ENCODE measurements around the gene BMPR1A. TPM values are rescaled to one million over a fixed set of nuclear protein-coding genes. Genes with fewer than 3 reads are reported as not detected.

BMPR1A gene
- total and polyA plus RNA-seq, 9 of the 15 experiments (the other 6 are each of a cell fraction or from before 2014, with no cell fraction given), result 1.6 to 17.5 (median 9.1) TPM

- TF ChIP-seq, protein P1, sequence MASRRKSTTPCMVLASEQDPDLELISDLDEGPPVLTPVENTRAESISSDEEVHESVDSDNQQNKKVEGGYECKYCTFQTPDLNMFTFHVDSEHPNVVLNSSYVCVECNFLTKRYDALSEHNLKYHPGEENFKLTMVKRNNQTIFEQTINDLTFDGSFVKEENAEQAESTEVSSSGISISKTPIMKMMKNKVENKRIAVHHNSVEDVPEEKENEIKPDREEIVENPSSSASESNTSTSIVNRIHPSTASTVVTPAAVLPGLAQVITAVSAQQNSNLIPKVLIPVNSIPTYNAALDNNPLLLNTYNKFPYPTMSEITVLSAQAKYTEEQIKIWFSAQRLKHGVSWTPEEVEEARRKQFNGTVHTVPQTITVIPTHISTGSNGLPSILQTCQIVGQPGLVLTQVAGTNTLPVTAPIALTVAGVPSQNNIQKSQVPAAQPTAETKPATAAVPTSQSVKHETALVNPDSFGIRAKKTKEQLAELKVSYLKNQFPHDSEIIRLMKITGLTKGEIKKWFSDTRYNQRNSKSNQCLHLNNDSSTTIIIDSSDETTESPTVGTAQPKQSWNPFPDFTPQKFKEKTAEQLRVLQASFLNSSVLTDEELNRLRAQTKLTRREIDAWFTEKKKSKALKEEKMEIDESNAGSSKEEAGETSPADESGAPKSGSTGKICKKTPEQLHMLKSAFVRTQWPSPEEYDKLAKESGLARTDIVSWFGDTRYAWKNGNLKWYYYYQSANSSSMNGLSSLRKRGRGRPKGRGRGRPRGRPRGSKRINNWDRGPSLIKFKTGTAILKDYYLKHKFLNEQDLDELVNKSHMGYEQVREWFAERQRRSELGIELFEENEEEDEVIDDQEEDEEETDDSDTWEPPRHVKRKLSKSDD (conservative IDR thresholded peaks at IDR 0.05; ENCODE audit: low read length), result no peak
- TF ChIP-seq CBFB (CRISPR knock-in tag; IDR thresholded peaks at IDR 0.05), result no peak
- TF ChIP-seq PCBP2 (IDR thresholded peaks at IDR 0.05; ENCODE audit: low read depth, low read length, poor library complexity, severe bottlenecking), result no peak
- no peak for TF ChIP-seq YBX1 (IDR thresholded peaks at IDR 0.05)
- no peak for TF ChIP-seq ZNF586 (CRISPR knock-in tag; conservative IDR thresholded peaks at IDR 0.05)
- TF ChIP-seq RCOR1 (IDR thresholded peaks at IDR 0.05; ENCODE audit: borderline replicate concordance in 1 of 2, low read depth in 2 of 2, low read length in 2 of 2), result peak in 1 of 2 experiments; percentile 62; a peak in 1 of 4 replicates
- no peak for TF ChIP-seq SIN3A (IDR thresholded peaks at IDR 0.05; ENCODE audit: borderline replicate concordance in 2 of 2, control insufficient read depth in 1 of 2, low read depth in 2 of 2, low read length in 2 of 2)
- TF ChIP-seq ZNF124 (CRISPR knock-in tag; IDR thresholded peaks at IDR 0.05), result no peak
- no peak for TF ChIP-seq MEF2A (IDR thresholded peaks at IDR 0.05; ENCODE audit: control insufficient read depth, low read depth, low read length)
- no peak for TF ChIP-seq ZC3H8 (IDR thresholded peaks at IDR 0.05)
- no peak for TF ChIP-seq MAFF (IDR thresholded peaks at IDR 0.05; ENCODE audit: low read length)
- no peak for TF ChIP-seq TRIM28 (IDR thresholded peaks at IDR 0.05)
- no peak for TF ChIP-seq CREB1 (IDR thresholded peaks at IDR 0.05)
- TF ChIP-seq CREB1 (CRISPR knock-in tag; IDR thresholded peaks at IDR 0.05), result no peak
- TF ChIP-seq RB1 (IDR thresholded peaks at IDR 0.05; ENCODE audit: low read depth), result no peak
- TF ChIP-seq, protein P2, sequence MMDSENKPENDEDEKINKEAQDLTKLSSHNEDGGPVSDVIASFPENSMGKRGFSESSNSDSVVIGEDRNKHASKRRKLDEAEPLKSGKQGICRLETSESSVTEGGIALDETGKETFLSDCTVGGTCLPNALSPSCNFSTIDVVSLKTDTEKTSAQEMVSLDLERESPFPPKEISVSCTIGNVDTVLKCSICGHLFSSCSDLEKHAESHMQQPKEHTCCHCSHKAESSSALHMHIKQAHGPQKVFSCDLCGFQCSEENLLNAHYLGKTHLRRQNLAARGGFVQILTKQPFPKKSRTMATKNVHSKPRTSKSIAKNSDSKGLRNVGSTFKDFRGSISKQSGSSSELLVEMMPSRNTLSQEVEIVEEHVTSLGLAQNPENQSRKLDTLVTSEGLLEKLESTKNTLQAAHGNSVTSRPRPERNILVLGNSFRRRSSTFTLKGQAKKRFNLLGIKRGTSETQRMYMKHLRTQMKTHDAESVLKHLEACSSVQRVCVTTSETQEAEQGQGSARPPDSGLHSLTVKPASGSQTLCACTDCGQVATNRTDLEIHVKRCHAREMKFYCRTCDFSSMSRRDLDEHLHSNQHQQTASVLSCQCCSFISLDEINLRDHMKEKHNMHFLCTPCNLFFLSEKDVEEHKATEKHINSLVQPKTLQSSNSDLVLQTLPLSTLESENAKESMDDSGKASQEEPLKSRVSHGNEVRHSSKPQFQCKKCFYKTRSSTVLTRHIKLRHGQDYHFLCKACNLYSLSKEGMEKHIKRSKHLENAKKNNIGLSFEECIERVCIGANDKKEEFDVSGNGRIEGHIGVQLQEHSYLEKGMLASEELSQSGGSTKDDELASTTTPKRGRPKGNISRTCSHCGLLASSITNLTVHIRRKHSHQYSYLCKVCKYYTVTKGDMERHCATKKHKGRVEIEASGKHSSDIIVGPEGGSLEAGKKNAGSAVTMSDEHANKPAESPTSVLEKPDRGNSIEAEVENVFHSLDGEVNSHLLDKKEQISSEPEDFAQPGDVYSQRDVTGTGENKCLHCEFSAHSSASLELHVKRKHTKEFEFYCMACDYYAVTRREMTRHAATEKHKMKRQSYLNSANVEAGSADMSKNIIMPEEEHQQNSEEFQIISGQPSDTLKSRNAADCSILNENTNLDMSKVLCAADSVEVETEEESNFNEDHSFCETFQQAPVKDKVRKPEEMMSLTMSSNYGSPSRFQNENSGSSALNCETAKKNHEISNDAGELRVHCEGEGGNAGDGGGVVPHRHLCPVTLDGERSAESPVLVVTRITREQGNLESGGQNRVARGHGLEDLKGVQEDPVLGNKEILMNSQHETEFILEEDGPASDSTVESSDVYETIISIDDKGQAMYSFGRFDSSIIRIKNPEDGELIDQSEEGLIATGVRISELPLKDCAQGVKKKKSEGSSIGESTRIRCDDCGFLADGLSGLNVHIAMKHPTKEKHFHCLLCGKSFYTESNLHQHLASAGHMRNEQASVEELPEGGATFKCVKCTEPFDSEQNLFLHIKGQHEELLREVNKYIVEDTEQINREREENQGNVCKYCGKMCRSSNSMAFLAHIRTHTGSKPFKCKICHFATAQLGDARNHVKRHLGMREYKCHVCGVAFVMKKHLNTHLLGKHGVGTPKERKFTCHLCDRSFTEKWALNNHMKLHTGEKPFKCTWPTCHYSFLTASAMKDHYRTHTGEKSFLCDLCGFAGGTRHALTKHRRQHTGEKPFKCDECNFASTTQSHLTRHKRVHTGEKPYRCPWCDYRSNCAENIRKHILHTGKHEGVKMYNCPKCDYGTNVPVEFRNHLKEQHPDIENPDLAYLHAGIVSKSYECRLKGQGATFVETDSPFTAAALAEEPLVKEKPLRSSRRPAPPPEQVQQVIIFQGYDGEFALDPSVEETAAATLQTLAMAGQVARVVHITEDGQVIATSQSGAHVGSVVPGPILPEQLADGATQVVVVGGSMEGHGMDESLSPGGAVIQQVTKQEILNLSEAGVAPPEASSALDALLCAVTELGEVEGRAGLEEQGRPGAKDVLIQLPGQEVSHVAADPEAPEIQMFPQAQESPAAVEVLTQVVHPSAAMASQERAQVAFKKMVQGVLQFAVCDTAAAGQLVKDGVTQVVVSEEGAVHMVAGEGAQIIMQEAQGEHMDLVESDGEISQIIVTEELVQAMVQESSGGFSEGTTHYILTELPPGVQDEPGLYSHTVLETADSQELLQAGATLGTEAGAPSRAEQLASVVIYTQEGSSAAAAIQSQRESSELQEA (IDR thresholded peaks at IDR 0.05; ENCODE audit: low read depth), result no peak
These were observed 4.1 kb upstream of the BMPR1A start (continued) for GRCh38 chr10:86752311-86752710.

Data from K562 (cell line).